ENCODE results near the gene GMPR2.
"Not testable (repeated sequence)": the region's sequence is repeated elsewhere in the genome, so short reads cannot be mapped to it uniquely, and the experiment has no call there.

The GMPR2 gene

DNA sequence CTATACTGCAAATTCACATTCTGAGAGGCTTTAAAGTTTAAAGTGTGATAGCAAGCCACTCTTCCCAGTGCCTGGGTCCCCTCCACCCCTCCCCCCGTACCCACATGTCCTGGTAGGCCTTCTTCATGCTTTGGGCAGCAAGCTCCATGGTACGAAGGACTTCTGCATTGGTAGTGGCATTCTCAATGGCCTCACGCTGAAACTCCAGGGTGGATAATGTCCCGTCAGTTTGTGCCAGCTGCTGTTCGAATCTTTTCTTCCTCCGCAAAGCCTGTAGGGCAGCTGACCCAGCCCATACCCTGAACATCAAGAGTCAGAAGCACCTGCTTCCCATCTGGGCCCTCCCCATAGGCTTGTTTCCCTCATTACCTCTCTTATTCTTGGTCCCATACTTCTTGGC, 21.4 kb upstream of the GMPR2 start:
- TF ChIP-seq, protein P1, sequence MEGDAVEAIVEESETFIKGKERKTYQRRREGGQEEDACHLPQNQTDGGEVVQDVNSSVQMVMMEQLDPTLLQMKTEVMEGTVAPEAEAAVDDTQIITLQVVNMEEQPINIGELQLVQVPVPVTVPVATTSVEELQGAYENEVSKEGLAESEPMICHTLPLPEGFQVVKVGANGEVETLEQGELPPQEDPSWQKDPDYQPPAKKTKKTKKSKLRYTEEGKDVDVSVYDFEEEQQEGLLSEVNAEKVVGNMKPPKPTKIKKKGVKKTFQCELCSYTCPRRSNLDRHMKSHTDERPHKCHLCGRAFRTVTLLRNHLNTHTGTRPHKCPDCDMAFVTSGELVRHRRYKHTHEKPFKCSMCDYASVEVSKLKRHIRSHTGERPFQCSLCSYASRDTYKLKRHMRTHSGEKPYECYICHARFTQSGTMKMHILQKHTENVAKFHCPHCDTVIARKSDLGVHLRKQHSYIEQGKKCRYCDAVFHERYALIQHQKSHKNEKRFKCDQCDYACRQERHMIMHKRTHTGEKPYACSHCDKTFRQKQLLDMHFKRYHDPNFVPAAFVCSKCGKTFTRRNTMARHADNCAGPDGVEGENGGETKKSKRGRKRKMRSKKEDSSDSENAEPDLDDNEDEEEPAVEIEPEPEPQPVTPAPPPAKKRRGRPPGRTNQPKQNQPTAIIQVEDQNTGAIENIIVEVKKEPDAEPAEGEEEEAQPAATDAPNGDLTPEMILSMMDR (IDR thresholded peaks at IDR 0.05; ENCODE audit: borderline replicate concordance, control extremely low read depth, extremely low read depth, insufficient read depth, missing control alignments) = no peak
- in situ Hi-C loops (cut with MboI; ENCODE audit: low sequenced_read_pairs, unreplicated experiment) = no loop called here
- no peak for DNase-seq (ENCODE audit: low spot score)

DNA sequence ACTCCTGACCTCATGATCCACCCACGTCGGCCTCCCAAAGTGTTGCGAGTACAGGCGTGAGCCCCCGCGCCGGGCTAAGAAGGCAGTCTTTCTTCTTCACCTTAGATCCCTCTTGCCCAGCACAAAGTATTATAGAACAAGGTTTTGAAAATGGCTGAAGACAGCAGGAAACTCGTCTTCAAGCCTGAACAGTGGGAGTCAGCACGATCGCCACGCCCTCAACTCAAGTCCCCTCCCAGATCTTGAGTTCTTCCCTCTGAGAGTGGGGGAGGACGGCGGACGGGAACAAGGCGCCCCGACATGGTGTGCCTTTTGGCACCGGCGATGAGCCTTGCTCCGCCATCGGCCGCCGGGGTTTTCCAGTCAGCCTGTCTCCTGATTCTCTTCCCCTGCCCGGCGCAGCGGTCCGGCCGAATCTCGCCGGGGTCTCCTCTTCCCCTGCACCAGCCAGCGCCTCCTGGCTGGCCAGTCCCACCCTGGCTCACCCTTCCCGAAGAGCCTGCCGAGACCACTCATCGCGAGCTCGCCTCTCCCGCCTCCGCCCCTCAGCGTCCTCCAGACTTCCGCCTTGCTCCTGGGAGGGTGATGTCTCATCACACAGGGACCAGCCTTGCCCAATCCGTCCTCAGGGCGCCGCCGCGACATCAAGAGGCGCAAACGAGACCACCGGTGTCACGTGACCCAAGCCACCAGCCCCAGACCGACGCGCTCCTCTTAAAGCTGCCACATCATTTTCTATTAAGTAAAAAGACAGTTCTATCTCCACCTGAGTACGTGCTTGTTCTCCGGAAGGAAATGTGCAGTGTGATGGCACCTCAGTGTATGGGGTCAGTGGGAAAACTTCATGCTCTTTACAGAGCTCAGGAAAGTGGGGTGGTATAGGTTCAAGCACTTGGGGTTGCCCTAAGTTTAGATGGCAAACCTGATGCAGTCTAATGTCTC, 19.5 kb upstream of the GMPR2 start, which contains the start of gene CHMP4A:
Gene CHMP4A, minus strand, starts transcription at position 565 of the 942 bp plus-strand sequence. Its CDS starts 49 bp downstream, at position 516.
- TF ChIP-seq, protein P1 (IDR thresholded peaks at IDR 0.05; ENCODE audit: borderline replicate concordance, control extremely low read depth, extremely low read depth, insufficient read depth, missing control alignments) = no peak
- peak; percentile 97 for DNase-seq (ENCODE audit: low spot score)
- in situ Hi-C loops (cut with MboI; ENCODE audit: low sequenced_read_pairs, unreplicated experiment) = no loop called here

DNA sequence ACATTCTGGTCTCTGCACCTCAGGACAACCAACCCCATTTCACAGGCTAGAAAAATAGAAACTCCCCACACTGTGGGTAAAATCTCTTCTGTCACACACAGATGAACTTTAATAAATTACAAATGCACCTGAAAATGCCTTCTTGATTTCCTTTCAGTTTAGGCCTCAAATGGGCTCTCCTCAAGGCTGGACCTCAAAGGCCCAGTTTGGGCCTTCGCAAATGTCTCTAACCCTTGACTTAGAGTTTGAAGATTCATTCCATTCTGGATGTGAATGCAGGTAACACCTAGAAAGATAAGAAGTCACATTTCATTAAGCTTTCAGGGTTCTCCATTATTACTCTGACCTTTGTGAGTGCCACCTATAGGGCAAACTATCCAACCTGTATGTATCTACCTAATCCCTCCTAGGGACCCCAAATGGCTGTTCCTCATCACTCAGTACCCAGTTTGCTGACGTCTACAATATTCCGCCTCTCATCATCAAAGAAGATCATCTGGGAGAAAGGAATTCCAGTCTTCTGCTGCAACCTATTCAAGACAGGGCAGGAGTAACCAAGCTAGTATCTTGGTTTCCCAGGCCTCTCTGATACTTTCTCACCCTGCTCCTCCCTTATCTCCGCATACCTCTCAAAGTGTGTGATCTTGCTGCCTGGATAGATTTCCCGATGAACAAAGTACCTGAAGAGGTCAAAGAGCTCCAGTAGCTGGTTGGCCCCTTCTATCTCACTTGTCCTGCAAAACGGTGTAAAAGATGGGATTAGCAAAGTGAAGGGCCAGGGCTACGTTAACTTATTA, 18.7 kb upstream of the GMPR2 start:
- no peak for DNase-seq (ENCODE audit: low spot score)
- TF ChIP-seq, protein P1 (IDR thresholded peaks at IDR 0.05; ENCODE audit: borderline replicate concordance, control extremely low read depth, extremely low read depth, insufficient read depth, missing control alignments) = no peak
- in situ Hi-C loops (cut with MboI; ENCODE audit: low sequenced_read_pairs, unreplicated experiment) = no loop called here

DNA sequence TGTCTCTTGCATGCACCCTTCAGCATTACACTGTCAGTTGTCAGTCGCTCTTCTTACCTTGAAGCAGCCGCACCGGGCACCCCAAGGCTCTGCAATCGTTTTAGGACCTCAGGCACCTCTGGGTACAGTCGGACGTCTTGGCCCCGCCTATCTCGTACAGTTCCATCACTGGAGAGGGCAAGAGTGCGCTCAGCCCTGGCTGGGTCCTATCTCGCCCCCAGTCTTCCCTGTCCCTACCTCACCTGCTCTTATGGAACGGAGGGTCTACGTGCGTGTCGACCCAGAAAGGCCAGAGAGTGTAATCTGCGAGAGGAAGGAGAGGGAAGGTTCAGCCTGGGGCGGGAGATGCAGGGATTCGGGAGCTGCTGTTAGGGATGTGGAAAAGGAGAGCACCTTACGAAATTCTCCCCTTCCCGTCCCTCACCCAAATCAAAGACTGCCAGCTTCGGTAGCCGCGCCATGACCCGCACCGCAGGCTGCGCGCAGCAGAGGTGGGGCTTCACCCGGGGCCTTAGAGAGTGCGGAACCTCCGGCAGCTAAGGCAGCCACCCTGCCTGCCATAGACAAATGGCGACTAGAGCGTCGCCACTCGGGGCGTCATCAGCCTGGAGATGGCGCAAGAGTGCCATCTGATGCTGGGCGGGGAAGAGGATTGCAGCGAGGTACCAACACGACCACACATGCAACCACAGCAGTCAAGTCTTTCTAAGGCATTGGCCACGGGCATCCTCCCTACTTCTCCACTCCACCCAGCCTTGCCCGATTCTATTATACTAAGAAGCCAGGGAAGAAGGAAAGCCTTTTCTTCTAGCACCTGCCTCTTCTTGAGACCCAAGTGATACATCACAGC, 17.0 kb upstream of the GMPR2 start, which contains the start of gene MDP1:
Gene MDP1, minus strand, starts transcription at position 572 of the 850 bp plus-strand sequence. Its CDS starts 111 bp downstream, at position 461.
- TF ChIP-seq, protein P1 (IDR thresholded peaks at IDR 0.05; ENCODE audit: borderline replicate concordance, control extremely low read depth, extremely low read depth, insufficient read depth, missing control alignments) = peak; percentile 92
- peak; percentile 89 for DNase-seq (ENCODE audit: low spot score)
- in situ Hi-C loops (cut with MboI; ENCODE audit: low sequenced_read_pairs, unreplicated experiment) = no loop called here

DNA sequence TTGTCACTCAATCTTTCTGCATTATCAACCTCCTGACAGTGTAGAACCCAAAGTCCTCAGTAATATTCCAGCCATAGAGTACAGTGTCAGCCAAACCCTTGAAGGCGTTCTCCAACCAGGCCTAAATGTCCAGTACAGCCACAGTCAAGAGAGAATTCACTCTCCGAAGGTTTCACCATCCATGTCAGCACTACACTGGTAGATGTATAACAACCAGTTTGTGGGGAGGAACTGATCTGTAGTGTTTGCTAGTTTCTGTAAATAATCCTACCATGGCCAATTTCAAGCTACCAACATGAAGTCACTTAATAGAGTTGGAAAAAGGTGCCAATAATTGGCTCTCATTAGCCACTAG, 16.4 kb upstream of the GMPR2 start:
- TF ChIP-seq, protein P1 (IDR thresholded peaks at IDR 0.05; ENCODE audit: borderline replicate concordance, control extremely low read depth, extremely low read depth, insufficient read depth, missing control alignments) = no peak
- in situ Hi-C loops (cut with MboI; ENCODE audit: low sequenced_read_pairs, unreplicated experiment) = no loop called here
- no peak for DNase-seq (ENCODE audit: low spot score)

DNA sequence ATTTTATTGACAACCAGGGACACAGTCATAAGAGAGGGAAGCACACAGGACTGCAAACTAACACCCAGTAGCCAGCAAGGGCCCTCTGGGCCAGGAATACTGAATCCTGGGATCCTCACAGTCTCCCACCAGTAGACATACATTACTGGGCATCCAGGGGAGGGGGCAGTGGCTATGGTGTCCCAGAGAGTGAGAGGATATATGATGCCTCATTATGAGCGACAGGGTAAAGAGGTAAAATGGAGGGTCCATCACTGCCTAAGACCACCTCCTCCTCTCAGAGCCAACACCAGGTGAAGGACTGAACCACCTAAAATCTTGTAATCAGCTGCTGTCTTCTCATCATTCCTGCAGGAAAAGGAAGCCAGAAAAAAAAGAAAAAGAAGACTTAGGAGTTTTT, 15.9 kb upstream of the GMPR2 start:
- DNase-seq (ENCODE audit: low spot score); in situ Hi-C loops (cut with MboI; ENCODE audit: low sequenced_read_pairs, unreplicated experiment): not testable (repeated sequence)
